HepG2 (cell line): ENCODE measurements around the gene GTF2F2.

Experiments
- HNF4A ChIP-seq: sonication (generic); formaldehyde crosslinking; IDR thresholded peaks from 2 replicates; pipeline ENCODE4 v1.4.0; 2020; ENCODE audit warnings: missing genetic modification reagents
- JUND ChIP-seq: sonication (generic); formaldehyde crosslinking; IDR thresholded peaks from 2 replicates; pipeline ENCODE4 v1.8.0; 2022; ENCODE audit warnings: mild to moderate bottlenecking, missing genetic modification reagents
- MAFF ChIP-seq: IDR thresholded peaks from 2 replicates; pipeline ENCODE4 v1.6.1; 2011; ENCODE audit warnings: low read depth, low read length, improper control_type of control experiment
- NFE2L1 ChIP-seq: sonication (generic); formaldehyde crosslinking; IDR thresholded peaks from 2 replicates; pipeline ENCODE4 v1.4.0; 2020; ENCODE audit warnings: missing genetic modification reagents, mild to moderate bottlenecking, borderline replicate concordance
- POGZ ChIP-seq: sonication (generic); formaldehyde crosslinking; IDR thresholded peaks from 2 replicates; pipeline ENCODE4 v1.4.0; 2020; ENCODE audit warnings: mild to moderate bottlenecking, missing genetic modification reagents
- RBM39 ChIP-seq: fragments of 200-400 bp; formaldehyde crosslinking; IDR thresholded peaks from one replicate; pipeline ENCODE4 v1.6.1; 2018; ENCODE audit warnings: antibody characterized with exemption, mild to moderate bottlenecking, low read depth, low read length; ENCODE audit not compliant: poor library complexity, severe bottlenecking
- RORA ChIP-seq: sonication (generic); formaldehyde crosslinking; IDR thresholded peaks from 2 replicates; pipeline ENCODE4 v1.5.0; 2020; ENCODE audit warnings: mild to moderate bottlenecking, missing genetic modification reagents, moderate library complexity
- YY1 ChIP-seq: IDR thresholded peaks from 2 replicates; pipeline ENCODE4 v1.6.1; 2011; ENCODE audit warnings: low read length, low read depth, moderate library complexity, mild to moderate bottlenecking; ENCODE audit not compliant: insufficient read depth, insufficient replicate concordance
- ZNF143 ChIP-seq: sonication (generic); formaldehyde crosslinking; IDR thresholded peaks from 2 replicates; pipeline ENCODE4 v1.4.0; 2020; ENCODE audit warnings: missing genetic modification reagents
- ZNF747 ChIP-seq: sonication (generic); formaldehyde crosslinking; IDR thresholded peaks from 2 replicates; pipeline ENCODE4 v1.8.1; 2023; ENCODE audit warnings: missing genetic modification reagents, mild to moderate bottlenecking, borderline replicate concordance
- TF ChIP-seq, protein P1 (sequence below): sonication (generic); formaldehyde crosslinking; IDR thresholded peaks from 2 replicates; pipeline ENCODE4 v1.5.0; 2020; ENCODE audit warnings: missing genetic modification reagents

DNA sequence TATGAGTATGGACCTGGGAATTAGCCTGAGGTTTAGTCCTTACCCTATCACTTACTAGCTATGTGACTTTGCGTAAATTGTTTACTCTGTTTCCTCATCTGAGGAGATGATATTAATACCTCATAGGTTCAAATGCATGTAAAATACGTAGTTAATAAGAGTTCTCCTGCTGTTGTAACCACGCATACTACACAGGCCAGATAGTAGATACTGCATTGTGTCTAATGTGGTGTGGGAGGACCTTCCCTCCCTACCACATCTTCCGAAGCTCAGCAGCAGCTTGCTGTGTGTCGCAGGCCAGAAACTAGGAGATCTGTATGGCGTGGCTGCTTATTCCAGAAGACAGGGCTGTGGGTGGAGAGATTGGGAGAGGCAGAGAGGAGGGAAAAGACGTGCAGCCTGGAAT lies 23.0 kb downstream of the GTF2F2 start:
- no peak for TF ChIP-seq RORA
- TF ChIP-seq ZNF143 = no peak
- no peak for TF ChIP-seq HNF4A
- TF ChIP-seq MAFF = no peak
- no peak for TF ChIP-seq YY1
- TF ChIP-seq, protein P1, sequence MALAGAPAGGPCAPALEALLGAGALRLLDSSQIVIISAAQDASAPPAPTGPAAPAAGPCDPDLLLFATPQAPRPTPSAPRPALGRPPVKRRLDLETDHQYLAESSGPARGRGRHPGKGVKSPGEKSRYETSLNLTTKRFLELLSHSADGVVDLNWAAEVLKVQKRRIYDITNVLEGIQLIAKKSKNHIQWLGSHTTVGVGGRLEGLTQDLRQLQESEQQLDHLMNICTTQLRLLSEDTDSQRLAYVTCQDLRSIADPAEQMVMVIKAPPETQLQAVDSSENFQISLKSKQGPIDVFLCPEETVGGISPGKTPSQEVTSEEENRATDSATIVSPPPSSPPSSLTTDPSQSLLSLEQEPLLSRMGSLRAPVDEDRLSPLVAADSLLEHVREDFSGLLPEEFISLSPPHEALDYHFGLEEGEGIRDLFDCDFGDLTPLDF (CRISPR knock-in tag) = no peak
- TF ChIP-seq JUND (CRISPR knock-in tag) = no peak
- TF ChIP-seq RBM39 = no peak
- no peak for TF ChIP-seq ZNF747 (CRISPR knock-in tag)
- TF ChIP-seq NFE2L1 (CRISPR knock-in tag) = no peak
- TF ChIP-seq POGZ (CRISPR knock-in tag) = no peak
